GM19193 (cell line): ENCODE measurements around the gene AR.

Experiments
- POLR2A ChIP-seq: IDR thresholded peaks from 4 replicates; pipeline ENCODE4 v1.6.1; 2011; ENCODE audit not compliant: insufficient read depth, insufficient read length; ENCODE audit errors: extremely low read depth

Gene AR

DNA sequence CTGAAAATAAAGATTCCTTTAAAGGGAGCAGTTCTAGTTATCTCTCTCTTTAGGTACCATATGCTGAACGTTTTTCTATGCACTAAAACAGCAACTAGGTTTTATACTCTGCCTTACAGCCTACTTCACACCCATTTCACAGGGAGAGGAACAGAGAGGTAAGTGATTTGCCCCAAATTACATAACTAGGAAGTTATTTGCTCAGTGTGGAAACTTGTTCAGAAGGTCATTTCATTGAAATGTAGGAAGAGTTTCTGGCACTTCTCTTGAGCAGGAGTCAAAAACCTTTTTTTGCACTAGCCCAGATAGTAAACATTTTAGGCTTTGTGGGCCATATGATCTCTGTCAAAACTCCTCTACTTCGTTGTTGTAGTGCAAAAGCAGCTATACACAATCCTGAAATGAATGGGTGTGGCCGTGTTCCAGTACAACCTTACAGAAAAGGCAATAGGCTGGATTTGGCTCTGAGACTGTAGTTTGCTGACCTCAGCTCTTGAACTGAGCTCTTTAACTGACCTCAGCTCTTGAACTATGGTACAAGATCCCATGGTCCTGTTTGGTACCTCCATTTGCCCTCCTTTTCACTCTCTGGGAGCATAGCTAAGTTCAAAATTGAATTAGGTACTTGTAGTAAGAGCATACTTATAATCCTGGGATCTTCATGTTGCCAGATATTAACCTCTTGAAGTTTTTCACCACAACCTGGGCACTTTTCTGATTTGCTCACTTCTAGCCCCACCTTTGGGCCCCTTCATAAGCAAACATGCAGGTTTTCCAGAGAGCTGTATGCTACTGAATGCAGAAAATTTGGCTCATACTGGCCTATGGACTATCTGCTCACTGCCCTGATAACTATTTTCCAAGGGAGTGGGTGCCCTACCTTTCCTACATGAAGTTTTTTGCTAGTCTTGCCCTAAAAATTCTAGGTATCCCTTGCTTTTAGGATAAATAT is 53.3 kb downstream of the AR start:
- TF ChIP-seq POLR2A: no peak

GRCh38 chrX:67599532-67599931 is 55.7 kb downstream of the AR start:
- TF ChIP-seq POLR2A: no peak

DNA sequence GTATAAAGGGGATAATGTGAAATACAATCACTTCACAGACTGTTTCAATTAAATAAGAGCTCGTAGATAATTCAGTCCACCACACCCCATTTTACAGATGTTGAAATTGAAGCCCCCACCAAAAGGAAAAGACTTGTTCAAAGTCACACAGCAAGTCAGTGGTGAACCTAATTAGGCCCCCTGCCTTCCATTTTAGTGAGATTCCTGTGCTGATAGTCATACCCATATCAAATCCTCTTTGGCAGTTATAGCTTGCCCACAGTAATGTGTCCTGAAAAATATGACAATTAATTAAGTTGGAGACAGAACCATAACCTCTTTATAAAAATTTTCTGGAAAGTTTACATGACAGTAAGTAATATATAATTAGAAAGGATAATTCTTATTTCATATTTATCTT is 58.0 kb downstream of the AR start:
- TF ChIP-seq POLR2A: no peak

- TF ChIP-seq POLR2A: no peak
These were observed 61.3 kb downstream of the AR start for GRCh38 chrX:67604979-67605703.

DNA sequence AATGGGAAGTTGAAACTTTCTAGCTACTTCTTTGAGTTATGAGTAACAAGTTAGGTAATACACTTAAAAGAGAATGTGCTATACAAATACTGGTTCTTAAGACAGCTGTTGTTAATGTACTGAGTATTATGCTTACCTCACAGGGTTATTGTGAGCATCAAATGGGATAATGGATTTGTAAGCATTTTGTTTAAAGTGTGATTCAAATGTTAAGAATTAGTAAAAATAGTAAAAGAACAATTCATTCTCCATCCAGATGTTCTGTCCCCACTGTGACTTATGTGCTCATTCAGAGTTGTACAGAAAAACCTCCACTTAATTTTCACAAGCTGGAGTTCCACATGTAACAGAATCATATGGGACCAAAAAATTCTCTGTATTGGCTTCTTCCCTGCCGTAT is 63.6 kb downstream of the AR start:
- TF ChIP-seq POLR2A: no peak

DNA sequence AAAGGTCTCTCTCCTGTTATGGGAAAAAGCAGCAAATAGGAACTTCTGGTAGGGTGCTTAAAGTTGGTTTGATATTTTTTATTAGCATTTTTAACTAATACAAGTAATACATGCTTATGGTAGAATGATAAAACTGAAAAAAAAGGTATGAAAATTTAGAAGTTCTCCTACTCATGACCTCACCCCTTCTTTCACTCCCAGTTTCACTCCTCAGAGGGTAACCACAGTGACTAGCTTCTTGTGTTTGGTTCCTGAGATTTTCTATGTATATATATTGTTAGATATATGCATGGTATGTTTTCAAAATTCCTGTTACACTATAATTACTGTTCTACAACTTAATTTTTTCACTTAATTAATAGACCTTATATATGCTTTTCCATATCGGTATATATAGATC is 66.5 kb downstream of the AR start:
- TF ChIP-seq POLR2A: no peak

- no peak for TF ChIP-seq POLR2A
These were observed 68.4 kb downstream of the AR start for GRCh38 chrX:67612231-67612630.

GRCh38 chrX:67613366-67613765 is 69.5 kb downstream of the AR start:
- TF ChIP-seq POLR2A: no peak

DNA sequence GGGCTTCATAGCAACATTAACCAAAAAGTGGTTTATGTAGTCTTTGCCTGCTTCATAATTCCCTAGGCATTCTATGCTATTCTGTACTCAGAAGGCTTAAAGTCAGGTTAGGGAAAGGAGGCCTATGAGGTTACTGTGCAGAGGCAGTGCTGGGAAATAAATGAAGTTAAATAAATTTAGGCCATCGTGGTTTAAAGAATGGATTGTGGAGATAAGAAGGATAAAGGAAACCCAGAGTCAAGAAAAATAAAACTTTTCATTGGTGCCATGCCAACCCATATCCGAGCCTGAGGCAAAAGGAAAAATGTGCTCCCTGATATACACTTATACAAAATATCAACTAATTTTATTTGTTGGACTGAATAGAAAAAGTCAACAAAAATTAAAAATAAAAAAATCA is 70.2 kb downstream of the AR start:
- no peak for TF ChIP-seq POLR2A

DNA sequence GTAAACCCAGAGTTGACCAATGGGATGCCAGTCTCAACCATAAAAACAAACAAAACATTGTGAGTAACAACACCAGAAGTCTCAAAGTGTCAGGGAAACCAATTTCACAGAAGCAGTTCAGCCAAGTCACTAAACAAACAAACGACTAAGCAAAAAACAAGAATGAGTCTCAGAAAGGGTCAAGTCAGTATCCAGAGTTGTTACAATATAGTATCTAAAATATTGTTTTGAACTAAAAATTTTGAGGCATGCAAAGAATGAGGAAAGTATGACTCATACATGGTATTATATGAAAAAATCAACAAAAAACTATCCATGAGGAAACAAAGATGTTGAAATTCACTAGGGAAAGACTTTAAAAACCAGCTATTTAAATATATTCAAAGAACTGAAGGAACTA is 70.6 kb downstream of the AR start:
- no peak for TF ChIP-seq POLR2A

DNA sequence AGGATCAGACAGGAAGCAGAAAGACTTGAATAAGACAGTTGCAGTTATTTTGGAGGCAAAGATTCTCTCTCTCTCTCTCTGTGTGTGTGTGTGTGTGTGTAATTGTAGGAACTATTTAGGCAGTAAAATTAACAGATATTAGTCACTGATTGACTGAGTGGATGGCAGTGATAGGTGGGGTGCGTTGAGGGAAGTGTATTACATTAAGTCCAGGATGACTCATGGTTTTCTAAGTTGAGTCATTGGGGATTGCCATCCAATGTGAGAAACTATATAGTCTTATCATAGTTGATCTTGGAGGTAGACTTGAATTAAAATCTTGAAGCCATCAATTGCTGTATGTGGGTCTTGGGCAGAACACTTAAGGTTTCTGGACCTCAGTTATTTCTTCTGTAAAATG is 75.4 kb downstream of the AR start:
- TF ChIP-seq POLR2A: no peak

GRCh38 chrX:67622053-67622585 is 78.3 kb downstream of the AR start:
- TF ChIP-seq POLR2A: no peak

DNA sequence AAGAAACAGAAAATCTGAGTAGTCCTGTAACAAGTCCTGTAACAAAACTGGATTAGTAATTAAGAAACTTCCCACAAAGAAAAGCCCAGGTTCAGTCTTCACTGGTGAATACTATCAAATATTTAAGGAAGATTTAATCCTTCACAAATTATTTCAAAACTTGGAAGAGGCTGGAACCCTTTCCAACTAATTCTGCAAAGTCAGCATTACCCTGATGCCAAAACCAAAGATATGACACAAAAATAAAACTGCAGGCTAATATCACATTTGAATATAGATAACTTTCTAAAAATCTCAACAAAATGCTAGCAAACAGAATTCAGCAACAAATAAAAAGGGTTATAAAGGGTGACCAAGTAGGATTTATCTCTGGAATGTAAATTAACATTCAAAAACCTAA is 80.5 kb downstream of the AR start:
- TF ChIP-seq POLR2A: no peak

GRCh38 chrX:67635424-67635823 is 91.6 kb downstream of the AR start:
- no peak for TF ChIP-seq POLR2A

DNA sequence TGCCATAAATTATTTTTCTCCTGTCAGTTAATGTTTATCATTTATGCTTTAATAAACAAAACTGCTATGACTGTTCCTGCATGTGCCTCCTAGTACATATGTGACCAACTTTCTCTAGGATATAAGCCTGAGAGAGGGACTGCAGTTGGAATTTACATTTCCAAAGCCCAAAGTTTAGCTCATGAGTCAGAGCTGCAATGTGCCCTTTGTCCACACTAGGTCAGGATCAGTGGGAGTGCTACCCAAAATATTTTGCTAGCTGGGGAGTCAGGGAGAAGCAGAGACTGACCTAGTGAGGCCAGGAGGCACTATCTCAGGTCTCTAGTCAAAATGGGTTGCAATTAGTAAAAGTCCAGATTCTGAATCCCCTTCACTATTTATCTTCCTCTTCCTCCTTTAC is 92.7 kb downstream of the AR start:
- TF ChIP-seq POLR2A: no peak

- no peak for TF ChIP-seq POLR2A
These were observed 104.5 kb downstream of the AR start for GRCh38 chrX:67648361-67648760.
